Esophagus squamous epithelium (tissue), 5 donors: Measurements from ENCODE around the gene ACTN2. TPM values are rescaled to one million over a fixed set of nuclear protein-coding genes. Genes with fewer than 3 reads are reported as not detected.

ENCODE experiments used
- DNase-seq: peaks from one replicate; lab custom pipeline; 2025; lab: John Stamatoyannopoulos, UW
- H3K27ac ChIP-seq, 4 donors: fragments of 200-600 bp; sonication (generic); one replicate each; pipeline ENCODE4 v1.5.1; 2016 to 2019; ENCODE audit warnings: mild to moderate bottlenecking in 1 of 4
- H3K27me3 ChIP-seq, 4 donors: fragments of 200-600 bp; sonication (generic); 1 replicate in 3 of 4; 2 replicates in 1 of 4; pipeline versions ENCODE4 v1.5.1 to v1.6.0; 2017 to 2021; ENCODE audit warnings: antibody characterized with exemption in 1 of 4
- H3K36me3 ChIP-seq, 3 donors: fragments of 200-600 bp; sonication (generic); one replicate each; pipeline ENCODE4 v1.5.1; 2016 to 2019
- H3K4me1 ChIP-seq, 3 donors: fragments of 200-600 bp; sonication (generic); one replicate each; pipeline ENCODE4 v1.5.1; 2017 to 2019
- H3K4me3 ChIP-seq, 4 donors: fragments of 200-600 bp; sonication (generic); 1 replicate in 3 of 4; 2 replicates in 1 of 4; pipeline ENCODE4 v1.5.1; 2016 to 2019; ENCODE audit warnings: mild to moderate bottlenecking in 2 of 4, moderate library complexity in 1 of 4
- H3K9me3 ChIP-seq, 3 donors: fragments of 200-600 bp; sonication (generic); one replicate each; pipeline ENCODE4 v1.5.1; 2016 to 2019
- CTCF ChIP-seq, 6 experiments: fragments of 450-650 bp in 4 of 6; fragments of 200-600 bp in 2 of 6; sonication (generic) in 2 of 6; IDR thresholded peaks; one replicate each; pipeline ENCODE4 v1.5.1; 2016 to 2019; ENCODE audit warnings: antibody characterized with exemption in 6 of 6, mild to moderate bottlenecking in 4 of 6, moderate library complexity in 4 of 6
- POLR2A ChIP-seq, 4 donors: fragments of 450-650 bp; IDR thresholded peaks; one replicate each; pipeline ENCODE4 v1.6.1; 2017; ENCODE audit warnings: antibody characterized with exemption in 4 of 4, mild to moderate bottlenecking in 4 of 4, moderate library complexity in 3 of 4
- WGBS, 2 donors: methylation state at CpG; one replicate each; pipeline ENCODE4 v1.1.5; 2018; 5-methylcytosine and 5-hydroxymethylcytosine counted together
- intact Hi-C: fragments of 100-400 bp; cut with DNase I; formaldehyde crosslinking; loops from one replicate; pipeline ENCODE4 v1.15.0; 2022
- total RNA-seq, 4 donors: library from RNA; depleted of rRNA; stranded (reverse); fragments of >200 nt; gene quantifications; one replicate each; pipeline ENCODE4 v1.1.0, GENCODE V29; 2016
- donor health status: DM: yes; HTN: yes; CAD: no.

Gene ACTN2
- total RNA-seq, 4 donors from 2014 or later: 0.47 to 1.3 TPM; not detected in 2

GRCh38 chr1:236691348-236691747, 5.0 kb downstream of the ACTN2 start:
- no peak for DNase-seq
- H3K27ac ChIP-seq: no peak overlapping the region
- no peak for TF ChIP-seq POLR2A (IDR thresholded peaks at IDR 0.05)
- TF ChIP-seq CTCF (IDR thresholded peaks at IDR 0.05): no peak

GRCh38 chr1:236692128-236692527, 5.8 kb downstream of the ACTN2 start:
- Histone ChIP-seq H3K4me1 (peaks cover under 1 to 6% (median 1%) of the 10 kb centered on the region in 3 donors), H3K9me3 (no peaks in the 10 kb centered on the region), H3K27me3 (peaks cover 0 to 44% (median 0%) of the 10 kb centered on the region in 4 donors), H3K4me3 (no peak overlapping the region), H3K27ac (no peak overlapping the region), H3K36me3 (no peaks in the 10 kb centered on the region)
- intact Hi-C loops: no loop called here
- no peak for DNase-seq
- WGBS, 2 donors: 57 to 67% methylated on average over 3 of the region's 3 CpGs
- TF ChIP-seq CTCF (IDR thresholded peaks at IDR 0.05) (no peak), POLR2A (IDR thresholded peaks at IDR 0.05) (no peak)

More at GRCh38 chr1:236691348-236691747, 5.0 kb downstream of the ACTN2 start:
- H3K27me3 ChIP-seq: peaks cover 0 to 51% (median 0%) of the 10 kb centered on the region in 4 donors
- no peaks in the 10 kb centered on the region for H3K9me3 ChIP-seq
- peaks cover 5 to 14% (median 8%) of the 10 kb centered on the region in 3 donors for H3K4me1 ChIP-seq
- intact Hi-C loops: no loop called here
- no peak overlapping the region for H3K4me3 ChIP-seq
- H3K36me3 ChIP-seq: no peaks in the 10 kb centered on the region
- 84 to 85% methylated on average over 5 of the region's 5 CpGs for WGBS, 2 donors

GRCh38 chr1:236692742-236693141, 6.4 kb downstream of the ACTN2 start:
- Histone ChIP-seq H3K27me3 (peaks cover 0 to 38% (median 0%) of the 10 kb centered on the region in 4 donors), H3K27ac (no peak overlapping the region), H3K36me3 (no peaks in the 10 kb centered on the region), H3K4me1 (peaks cover 0 to under 1% (median 0%) of the 10 kb centered on the region in 3 donors), H3K4me3 (no peak overlapping the region), H3K9me3 (no peaks in the 10 kb centered on the region)
- WGBS, 2 donors: 85 to 88% methylated on average over 10 of the region's 10 CpGs
- intact Hi-C loops: no loop called here
- TF ChIP-seq CTCF (IDR thresholded peaks at IDR 0.05) (no peak), POLR2A (IDR thresholded peaks at IDR 0.05) (no peak)
- no peak for DNase-seq

GRCh38 chr1:236699366-236699765, 13.1 kb downstream of the ACTN2 start:
- no peaks in the 10 kb centered on the region for H3K36me3 ChIP-seq
- H3K9me3 ChIP-seq: no peaks in the 10 kb centered on the region
- DNase-seq: no peak
- H3K27me3 ChIP-seq: no peaks in the 10 kb centered on the region
- TF ChIP-seq POLR2A (IDR thresholded peaks at IDR 0.05) (no peak), CTCF (IDR thresholded peaks at IDR 0.05) (no peak)
- H3K4me1 ChIP-seq: no peaks in the 10 kb centered on the region
- no peak overlapping the region for H3K4me3 ChIP-seq
- intact Hi-C loops: no loop called here
- H3K27ac ChIP-seq: no peak overlapping the region
- 62 to 68% methylated on average over 6 of the region's 6 CpGs for WGBS, 2 donors

GRCh38 chr1:236700903-236701302, 14.6 kb downstream of the ACTN2 start:
- no peak for TF ChIP-seq CTCF (IDR thresholded peaks at IDR 0.05)
- Histone ChIP-seq H3K27ac (no peak overlapping the region), H3K36me3 (no peaks in the 10 kb centered on the region), H3K4me1 (no peaks in the 10 kb centered on the region), H3K4me3 (no peak overlapping the region), H3K9me3 (no peaks in the 10 kb centered on the region), H3K27me3 (no peaks in the 10 kb centered on the region)
- intact Hi-C loops: no loop called here
- 20 to 62% methylated on average over 1 to 2 of the region's 2 CpGs for WGBS, 2 donors
- no peak for DNase-seq
